Measurements from ENCODE around the gene NES.
A peak's percentile ranks its signal among the peaks of the same experiment; 100 is the strongest.

Gene NES

DNA sequence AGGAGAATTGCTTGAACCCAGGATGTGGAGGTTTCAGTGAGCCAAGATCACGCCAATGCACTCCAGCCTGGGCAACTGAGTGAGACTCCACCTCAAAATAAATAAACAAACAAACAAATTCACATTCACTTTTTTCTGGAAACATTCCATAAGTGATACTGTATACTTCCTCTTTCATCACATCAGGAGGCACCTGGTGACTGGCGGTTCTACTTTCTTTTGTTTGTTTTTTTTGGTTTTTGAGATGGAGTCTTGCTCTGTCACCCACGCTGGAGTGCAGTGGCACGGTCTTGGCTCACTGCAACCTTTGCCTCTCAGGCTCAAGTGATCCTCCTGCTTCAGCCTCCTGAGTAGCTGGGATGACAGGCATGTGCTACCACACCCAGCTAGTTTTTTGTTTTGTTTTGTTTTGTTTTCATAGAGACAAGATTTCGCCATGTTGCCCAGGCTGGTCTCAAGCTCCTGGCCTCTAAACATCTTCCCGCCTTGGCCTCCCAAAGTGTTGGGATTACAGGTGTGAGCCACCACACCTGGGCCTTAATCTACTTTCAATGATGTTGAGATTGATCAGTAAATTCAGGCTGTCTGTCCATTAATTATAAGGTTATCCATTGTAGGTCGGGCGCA lies 47.3 kb downstream of the NES start:
- no peaks in the 10 kb centered on the region for H3K36me3 ChIP-seq
- H3K9me3 ChIP-seq, result no peaks in the 10 kb centered on the region
- no peak overlapping the region for H3K4me3 ChIP-seq (ENCODE audit: low read depth, low read length)
- peaks cover 8% of the 10 kb centered on the region for H3K4me1 ChIP-seq
- peaks cover 9% of the 10 kb centered on the region for H3K27me3 ChIP-seq
- DNase-seq, result no peak
- TF ChIP-seq, protein P1, sequence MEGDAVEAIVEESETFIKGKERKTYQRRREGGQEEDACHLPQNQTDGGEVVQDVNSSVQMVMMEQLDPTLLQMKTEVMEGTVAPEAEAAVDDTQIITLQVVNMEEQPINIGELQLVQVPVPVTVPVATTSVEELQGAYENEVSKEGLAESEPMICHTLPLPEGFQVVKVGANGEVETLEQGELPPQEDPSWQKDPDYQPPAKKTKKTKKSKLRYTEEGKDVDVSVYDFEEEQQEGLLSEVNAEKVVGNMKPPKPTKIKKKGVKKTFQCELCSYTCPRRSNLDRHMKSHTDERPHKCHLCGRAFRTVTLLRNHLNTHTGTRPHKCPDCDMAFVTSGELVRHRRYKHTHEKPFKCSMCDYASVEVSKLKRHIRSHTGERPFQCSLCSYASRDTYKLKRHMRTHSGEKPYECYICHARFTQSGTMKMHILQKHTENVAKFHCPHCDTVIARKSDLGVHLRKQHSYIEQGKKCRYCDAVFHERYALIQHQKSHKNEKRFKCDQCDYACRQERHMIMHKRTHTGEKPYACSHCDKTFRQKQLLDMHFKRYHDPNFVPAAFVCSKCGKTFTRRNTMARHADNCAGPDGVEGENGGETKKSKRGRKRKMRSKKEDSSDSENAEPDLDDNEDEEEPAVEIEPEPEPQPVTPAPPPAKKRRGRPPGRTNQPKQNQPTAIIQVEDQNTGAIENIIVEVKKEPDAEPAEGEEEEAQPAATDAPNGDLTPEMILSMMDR (IDR thresholded peaks at IDR 0.05; ENCODE audit: low read depth, low read length), result no peak

DNA sequence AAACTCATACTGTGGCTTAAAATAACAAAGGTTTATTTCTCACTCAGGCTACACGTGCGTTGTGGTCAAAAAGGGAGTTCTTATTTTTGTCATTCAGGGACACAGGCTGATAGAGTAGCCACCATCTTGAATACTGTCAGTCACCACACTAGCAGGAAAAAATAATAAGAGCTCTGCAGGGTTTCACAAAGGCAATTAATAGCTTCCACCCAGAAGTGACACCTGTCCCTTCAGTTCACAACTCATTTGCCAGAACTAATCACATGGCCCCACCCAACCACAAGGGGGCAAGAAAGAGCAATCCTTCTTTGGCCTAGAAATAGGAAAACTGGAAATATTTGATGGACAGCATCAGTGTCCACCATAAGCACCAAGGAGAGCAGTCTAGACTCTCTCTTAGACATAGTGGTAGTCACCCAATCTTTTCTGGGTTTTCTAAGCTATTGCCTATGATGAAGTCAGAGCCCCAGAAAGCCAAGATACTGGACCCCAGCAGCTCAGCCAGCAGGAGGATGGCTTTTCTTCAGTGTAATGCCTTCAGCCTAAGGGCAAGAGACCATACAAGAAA lies 49.8 kb downstream of the NES start:
- TF ChIP-seq, protein P1 (IDR thresholded peaks at IDR 0.05; ENCODE audit: low read depth, low read length), result peak; percentile 97
- Histone ChIP-seq H3K9me3 (no peaks in the 10 kb centered on the region), H3K27me3 (peaks cover 19% of the 10 kb centered on the region), H3K4me3 (ENCODE audit: low read depth, low read length) (no peak overlapping the region), H3K4me1 (peaks cover 8% of the 10 kb centered on the region), H3K36me3 (no peaks in the 10 kb centered on the region)
- peak; percentile 67 for DNase-seq

DNA sequence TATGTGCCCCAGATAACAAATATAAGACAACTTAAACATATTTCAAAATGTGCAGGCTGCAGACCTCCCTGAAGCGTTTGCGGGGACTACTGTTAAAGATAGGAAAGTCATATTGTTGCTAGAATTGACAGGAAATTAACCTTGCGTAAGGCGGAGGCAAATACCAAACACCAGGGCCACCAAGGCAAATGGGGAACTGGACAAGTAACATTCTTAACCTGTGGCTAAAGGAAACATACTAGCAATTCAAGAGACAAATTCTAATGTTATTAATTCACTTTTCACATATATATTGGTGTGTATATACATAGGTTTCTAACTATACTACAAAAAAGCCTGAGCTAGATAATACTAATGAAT lies 51.1 kb downstream of the NES start:
- no peaks in the 10 kb centered on the region for H3K9me3 ChIP-seq
- no peak for DNase-seq
- H3K4me3 ChIP-seq (ENCODE audit: low read depth, low read length), result no peak overlapping the region
- TF ChIP-seq, protein P1 (IDR thresholded peaks at IDR 0.05; ENCODE audit: low read depth, low read length), result no peak
- H3K27me3 ChIP-seq, result peaks cover 19% of the 10 kb centered on the region
- H3K4me1 ChIP-seq, result peaks cover 8% of the 10 kb centered on the region
- no peaks in the 10 kb centered on the region for H3K36me3 ChIP-seq

DNA sequence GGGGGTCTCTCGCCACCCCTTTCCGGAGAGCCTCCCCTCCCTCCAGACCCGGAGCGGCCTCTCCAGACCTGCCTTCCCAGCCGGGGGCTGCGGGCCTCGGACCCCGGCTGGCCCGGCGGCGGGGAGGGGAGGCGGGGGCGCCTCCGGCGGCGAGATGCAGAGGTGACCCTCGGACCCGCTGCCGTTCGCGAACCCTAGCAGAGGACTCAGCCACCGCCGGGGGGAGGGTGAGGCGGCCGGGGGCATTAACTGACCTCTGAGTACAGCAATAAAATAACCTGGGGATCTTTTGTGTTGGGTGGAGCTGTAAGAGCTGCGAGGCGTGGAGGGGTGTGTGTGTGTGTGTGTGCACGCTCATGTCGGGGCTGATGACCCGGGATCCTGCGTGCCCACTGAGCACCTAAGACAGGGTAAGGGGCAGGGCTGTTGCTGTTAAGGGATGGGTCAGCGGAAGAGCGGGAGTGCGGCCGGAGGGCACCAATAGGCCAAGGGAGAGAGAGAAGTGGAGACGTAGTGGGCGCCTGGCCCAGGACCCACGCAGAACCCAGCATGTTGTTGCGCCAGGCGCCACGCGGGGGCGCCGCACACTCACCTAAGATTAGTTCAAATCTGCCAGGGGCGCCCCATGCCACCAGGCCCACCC lies 51.6 kb downstream of the NES start:
- Histone ChIP-seq H3K27me3 (peaks cover 19% of the 10 kb centered on the region), H3K4me1 (peaks cover 8% of the 10 kb centered on the region), H3K9me3 (no peaks in the 10 kb centered on the region), H3K4me3 (ENCODE audit: low read depth, low read length) (peak overlapping the region; percentile 44), H3K36me3 (no peaks in the 10 kb centered on the region)
- DNase-seq, result peak; percentile 85
- TF ChIP-seq, protein P1 (IDR thresholded peaks at IDR 0.05; ENCODE audit: low read depth, low read length), result peak; percentile 88

DNA sequence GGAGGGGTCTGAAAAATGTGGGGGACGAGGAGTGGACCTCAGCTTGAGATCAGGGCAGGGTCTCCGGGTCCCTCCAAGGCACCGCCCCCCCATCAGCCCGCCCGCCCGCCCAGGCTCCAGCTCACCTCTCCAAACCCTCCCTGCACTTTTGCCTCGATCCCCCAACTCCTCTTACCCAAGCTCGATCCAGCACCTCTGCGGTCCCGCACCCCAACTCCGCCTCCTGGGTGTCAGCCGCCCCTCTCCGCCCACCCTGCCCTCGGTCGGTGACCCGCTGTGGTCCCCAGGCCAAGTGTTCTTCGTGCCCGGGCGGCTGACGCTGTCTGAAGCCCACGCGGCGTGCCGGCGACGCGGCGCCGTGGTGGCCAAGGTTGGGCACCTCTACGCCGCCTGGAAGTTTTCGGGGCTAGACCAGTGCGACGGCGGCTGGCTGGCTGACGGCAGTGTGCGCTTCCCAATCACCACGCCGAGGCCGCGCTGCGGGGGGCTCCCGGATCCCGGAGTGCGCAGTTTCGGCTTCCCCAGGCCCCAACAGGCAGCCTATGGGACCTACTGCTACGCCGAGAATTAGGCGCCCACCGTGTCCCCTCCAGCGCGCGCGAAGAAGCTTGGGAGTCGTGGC lies 52.3 kb downstream of the NES start:
- TF ChIP-seq, protein P1 (IDR thresholded peaks at IDR 0.05; ENCODE audit: low read depth, low read length), result no peak
- peak overlapping the region; percentile 44; the same call in 1 of the 2 replicates for H3K4me3 ChIP-seq (ENCODE audit: low read depth, low read length)
- no peak for DNase-seq
- H3K36me3 ChIP-seq, result no peaks in the 10 kb centered on the region
- peaks cover 8% of the 10 kb centered on the region for H3K4me1 ChIP-seq
- H3K9me3 ChIP-seq, result no peaks in the 10 kb centered on the region
- H3K27me3 ChIP-seq, result peaks cover 19% of the 10 kb centered on the region

Data from BE2C (cell line).